Endothelial cell of umbilical vein (primary cell): ENCODE data around the gene TRAPPC8.

Experiments
- EZH2 ChIP-seq: IDR thresholded peaks from 2 replicates; pipeline ENCODE4 v1.6.1; 2012; ENCODE audit warnings: borderline replicate concordance, low read depth, mild to moderate bottlenecking, moderate library complexity, low read length, inconsistent platforms; ENCODE audit not compliant: severe bottlenecking
- FOS ChIP-seq: IDR thresholded peaks from 2 replicates; pipeline ENCODE4 v1.6.1; 2011; ENCODE audit warnings: mild to moderate bottlenecking, low read length, moderate library complexity, borderline replicate concordance; ENCODE audit not compliant: insufficient read depth
- POLR2AphosphoS5 ChIP-seq: IDR thresholded peaks from 2 replicates; pipeline ENCODE4 v1.6.1; 2012; ENCODE audit warnings: low read depth, mild to moderate bottlenecking, control low read depth, low read length, moderate library complexity; ENCODE audit not compliant: insufficient read depth
- TF ChIP-seq, protein P1 (sequence below), 2 donors: IDR thresholded peaks; 1 replicate in 1 of 2; 2 replicates in 1 of 2; pipeline ENCODE4 v1.5.1; 2011; ENCODE audit warnings: low read length in 2 of 2, mild to moderate bottlenecking in 2 of 2, moderate library complexity in 2 of 2, control low read depth in 1 of 2, inconsistent platforms in 1 of 2, low read depth in 1 of 2; ENCODE audit not compliant: insufficient read depth in 1 of 2; ENCODE audit errors: extremely low read depth in 1 of 2

GRCh38 chr18:31891566-31891965 is 51.4 kb downstream of the TRAPPC8 start:
- TF ChIP-seq, protein P1, sequence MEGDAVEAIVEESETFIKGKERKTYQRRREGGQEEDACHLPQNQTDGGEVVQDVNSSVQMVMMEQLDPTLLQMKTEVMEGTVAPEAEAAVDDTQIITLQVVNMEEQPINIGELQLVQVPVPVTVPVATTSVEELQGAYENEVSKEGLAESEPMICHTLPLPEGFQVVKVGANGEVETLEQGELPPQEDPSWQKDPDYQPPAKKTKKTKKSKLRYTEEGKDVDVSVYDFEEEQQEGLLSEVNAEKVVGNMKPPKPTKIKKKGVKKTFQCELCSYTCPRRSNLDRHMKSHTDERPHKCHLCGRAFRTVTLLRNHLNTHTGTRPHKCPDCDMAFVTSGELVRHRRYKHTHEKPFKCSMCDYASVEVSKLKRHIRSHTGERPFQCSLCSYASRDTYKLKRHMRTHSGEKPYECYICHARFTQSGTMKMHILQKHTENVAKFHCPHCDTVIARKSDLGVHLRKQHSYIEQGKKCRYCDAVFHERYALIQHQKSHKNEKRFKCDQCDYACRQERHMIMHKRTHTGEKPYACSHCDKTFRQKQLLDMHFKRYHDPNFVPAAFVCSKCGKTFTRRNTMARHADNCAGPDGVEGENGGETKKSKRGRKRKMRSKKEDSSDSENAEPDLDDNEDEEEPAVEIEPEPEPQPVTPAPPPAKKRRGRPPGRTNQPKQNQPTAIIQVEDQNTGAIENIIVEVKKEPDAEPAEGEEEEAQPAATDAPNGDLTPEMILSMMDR (IDR thresholded peaks at IDR 0.05; ENCODE audit: extremely low read depth in 1 of 2, insufficient read depth in 1 of 2, low read depth in 1 of 2, low read length in 2 of 2) = no peak
- TF ChIP-seq POLR2AphosphoS5 (no peak), EZH2 (no peak), FOS (no peak)
